Measurements from ENCODE around the gene FKBP7.
"Not testable (repeated sequence)": the region's sequence is repeated elsewhere in the genome, so short reads cannot be mapped to it uniquely, and the experiment has no call there.

The FKBP7 gene

DNA sequence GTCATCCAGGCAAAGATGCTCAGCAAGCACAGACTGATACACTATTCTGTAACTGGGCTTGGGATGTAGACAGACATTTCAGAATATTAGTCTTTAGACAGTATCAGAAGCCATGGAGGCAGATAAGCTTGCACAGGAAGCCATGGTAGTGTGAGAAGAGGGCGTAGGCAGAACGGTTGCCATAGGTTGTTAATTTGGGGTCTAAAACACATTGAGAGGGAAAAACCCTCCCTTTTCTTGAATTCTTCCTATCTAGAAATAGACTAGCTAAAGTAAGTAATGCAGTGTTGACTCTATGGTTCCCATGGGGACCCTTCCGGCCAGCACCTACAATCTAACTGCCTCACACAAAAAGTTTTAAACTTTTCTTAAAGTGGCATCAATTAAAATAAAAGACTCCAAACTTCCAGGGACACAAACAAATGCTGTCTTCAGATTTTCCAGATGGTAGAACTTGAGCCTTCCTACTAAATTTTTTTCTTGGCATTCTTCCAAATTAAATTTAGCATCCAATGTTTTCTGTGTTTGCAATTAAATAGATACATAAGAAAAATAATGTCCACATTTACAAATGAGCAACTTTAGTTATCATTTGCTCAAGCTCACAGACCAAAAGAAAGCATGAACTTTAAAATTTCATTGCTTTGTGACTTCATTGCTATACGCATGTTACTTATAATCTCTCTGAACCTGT is 29.3 kb downstream of the FKBP7 start:
- no peak for DNase-seq

DNA sequence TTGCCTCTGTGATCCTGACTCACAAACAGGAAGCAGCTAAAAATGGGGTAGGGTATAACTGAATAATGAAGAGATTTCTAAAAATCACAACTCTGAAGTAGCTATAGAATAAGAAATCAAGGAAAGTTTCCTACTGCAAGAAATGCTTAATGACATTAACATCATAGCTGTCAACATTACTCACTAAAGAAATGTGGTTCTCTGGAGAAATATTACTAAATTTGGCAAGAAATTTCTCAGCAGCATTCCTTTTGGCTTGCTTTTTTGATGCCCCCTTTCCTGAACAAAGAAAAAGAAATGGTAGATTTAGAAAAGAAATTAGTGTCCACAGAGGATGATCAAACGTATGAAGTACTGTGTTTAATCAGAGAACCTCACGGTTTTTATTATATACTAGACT is 37.0 kb downstream of the FKBP7 start:
- no peak for DNase-seq

DNA sequence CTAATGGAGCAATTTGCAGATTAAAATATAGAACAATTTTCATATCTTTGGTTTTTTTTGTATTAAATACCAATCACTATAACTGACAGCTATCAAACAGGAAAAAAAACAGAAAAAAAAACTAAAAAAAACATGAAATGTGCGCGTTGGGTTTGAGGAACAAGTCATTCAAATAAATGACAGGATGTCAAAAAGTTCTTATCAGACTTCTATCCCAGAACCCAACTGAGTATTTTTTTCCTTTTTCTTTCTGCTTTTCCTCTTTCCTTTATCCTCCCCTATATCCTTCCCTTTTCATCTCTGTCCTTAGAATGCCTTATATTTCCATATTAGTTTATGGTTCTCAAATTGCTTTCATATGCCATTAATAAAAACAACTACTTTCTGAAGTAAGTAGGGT is 41.7 kb downstream of the FKBP7 start:
- DNase-seq, result no peak

DNA sequence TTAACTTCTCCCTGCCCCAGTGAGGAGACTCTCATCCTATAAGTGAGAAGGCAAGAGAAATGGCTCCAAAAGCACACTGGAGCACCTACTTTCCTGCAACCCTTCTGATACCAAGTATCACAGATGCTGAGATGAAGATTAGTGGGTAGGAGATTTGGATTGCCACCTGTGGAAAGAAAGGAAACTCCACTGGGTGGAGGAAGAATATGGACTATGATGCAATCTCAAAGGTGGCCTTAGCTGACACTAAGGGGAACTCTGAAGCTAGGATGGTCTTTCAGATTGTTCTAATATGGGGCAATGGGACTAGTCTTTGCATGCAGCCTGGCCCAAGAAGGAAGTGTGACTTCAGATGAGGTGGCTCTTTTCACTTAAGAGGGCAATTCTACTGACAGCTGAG is 49.1 kb downstream of the FKBP7 start:
- DNase-seq, result no peak

DNA sequence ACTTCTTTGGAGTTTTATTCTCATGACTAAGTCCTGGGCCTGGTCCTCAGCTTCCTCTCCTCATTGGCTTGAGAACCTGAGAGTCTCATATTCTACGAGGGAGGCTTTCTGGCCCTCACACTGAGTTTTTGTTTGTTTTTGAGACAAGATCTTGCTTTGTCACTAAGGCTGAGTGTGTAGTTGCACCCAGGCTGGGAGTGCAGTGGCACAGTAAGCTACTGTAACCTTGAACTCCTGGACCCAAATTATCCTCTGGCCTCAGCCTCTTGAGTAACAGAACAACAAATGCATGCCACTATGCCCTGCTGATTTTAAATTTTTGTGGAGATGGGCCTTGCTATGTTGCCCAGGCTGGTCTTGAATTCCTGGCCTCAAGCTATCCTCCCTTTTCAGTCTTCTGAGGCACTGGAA is 50.0 kb downstream of the FKBP7 start:
- no peak for DNase-seq

DNA sequence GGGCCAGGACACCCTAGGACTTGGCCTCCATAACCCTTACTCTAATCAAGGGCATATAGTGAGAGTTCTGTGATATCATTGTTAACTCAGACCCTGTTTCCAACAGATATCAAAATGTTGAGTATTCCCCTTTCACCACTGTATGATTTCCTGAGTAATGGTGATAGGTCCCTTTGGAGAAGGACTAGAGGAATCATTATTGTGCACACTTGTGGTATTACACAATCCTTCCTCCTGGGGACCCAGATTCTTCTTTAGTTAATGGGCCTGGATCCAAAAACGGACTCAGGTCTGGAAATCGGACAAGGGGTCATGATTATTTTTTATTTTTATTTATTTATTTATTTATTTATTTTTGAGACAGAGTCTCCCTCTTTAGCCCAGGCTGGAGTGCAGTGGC is 50.9 kb downstream of the FKBP7 start:
- no peak for DNase-seq

DNA sequence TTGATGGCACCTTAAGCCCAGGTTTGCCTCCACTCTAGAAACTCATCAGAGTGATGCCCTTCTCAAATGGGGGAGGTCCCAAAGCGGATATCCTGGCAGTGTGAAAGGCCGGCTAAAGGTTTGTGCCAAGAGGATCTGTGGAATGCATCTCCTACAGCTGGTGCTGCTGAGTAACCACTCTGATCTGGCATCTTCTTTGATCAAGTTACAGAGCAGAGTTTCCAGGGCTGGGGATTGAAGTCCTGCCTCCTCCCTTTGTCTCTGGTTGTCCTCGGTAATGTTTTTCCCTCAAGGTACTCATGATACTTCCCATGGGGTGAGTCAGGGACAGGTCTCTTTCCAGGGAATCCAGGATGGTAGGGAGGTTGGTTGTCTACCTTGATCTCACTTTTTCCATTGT is 52.0 kb downstream of the FKBP7 start:
- no peak for DNase-seq

DNA sequence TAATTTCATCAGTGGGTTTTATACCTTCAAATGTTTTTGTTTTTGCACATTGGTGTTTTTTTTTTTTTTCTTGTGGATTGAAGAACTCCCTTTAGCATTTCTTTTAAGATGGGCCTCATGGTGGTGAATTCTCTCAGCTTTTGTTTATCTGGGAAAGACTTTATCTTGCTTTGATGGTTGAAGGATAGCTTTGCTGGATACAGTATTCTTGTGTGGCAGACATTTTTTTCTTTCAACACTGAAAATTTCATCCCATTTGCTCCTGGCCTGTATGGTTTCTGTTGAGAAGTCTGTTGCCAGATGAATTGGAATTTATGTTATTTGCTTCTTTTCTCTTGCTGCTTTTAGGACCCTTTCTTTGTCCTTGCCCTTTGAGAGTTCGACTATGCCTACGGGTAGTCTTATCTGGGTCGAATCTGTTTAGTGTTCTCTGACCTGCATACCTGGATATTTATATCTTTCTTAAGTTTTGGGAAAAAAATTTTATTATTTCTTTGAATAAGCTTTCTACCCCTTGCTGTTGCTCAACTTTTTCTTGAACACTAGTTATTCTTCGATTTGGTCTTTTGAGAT is 53.1 kb downstream of the FKBP7 start:
- DNase-seq, result no peak

DNA sequence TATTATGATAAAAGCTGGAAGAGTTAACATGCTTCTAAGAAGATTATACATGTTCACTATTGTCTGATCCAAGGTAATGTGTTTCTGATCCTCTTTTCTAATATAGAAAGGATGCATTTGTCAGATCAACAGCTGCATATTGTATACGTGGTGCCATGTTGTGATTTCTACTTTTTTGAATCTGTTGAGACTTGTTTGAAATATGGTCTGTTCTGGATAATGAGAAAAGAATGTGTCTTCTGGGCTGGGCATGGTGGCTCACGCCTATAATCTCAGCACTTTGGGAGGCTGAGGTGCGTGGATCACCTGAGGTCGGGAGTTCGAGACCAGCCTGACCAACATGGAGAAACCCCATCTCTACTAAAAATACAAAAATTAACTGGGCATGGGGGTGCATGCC is 54.7 kb downstream of the FKBP7 start:
- not testable (repeated sequence) for DNase-seq

DNA sequence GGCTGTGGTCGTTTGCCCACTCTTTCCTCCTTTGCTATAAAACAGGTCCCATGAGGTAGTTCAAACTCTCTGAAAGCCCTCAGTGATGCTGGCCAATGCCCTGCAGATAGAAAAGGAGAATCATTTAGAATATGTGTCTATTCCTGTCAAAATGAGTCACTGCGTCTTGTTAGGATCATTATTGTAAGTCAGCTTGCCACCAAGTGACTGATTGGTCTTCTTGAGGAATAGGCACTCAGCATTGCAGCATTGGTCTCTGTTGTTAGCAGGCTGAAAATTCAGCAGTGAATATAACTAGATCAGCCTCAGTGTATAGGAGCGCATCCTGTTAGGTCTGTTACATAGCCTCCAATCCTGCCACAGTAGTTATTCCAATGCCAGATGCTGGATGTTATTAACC is 56.3 kb downstream of the FKBP7 start:
- no peak for DNase-seq

DNA sequence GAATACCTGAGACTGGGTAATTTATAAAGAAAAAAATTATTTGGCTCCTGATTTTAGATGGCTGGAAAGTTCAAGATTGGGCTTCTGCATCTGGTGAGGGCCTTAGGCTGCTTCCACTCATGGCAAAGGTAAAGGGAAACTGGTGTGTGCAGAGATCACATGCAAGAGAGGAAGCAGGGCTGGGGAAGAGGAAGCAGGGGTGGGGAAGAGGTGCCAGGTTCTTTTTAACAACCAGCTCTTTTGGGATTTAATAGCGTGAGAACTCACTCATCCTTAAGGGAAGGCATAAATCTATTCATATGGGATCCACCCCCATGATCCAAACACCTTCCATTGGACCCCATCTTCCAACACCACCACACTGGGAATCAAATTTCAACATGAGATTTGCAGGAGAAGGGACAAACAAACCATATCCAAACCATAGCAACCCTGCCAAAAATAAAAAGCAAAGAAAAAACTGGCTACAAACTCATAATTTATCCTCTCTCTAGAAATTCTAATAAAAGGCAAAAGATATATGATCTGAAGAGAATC is 57.9 kb downstream of the FKBP7 start:
- no peak for DNase-seq

DNA sequence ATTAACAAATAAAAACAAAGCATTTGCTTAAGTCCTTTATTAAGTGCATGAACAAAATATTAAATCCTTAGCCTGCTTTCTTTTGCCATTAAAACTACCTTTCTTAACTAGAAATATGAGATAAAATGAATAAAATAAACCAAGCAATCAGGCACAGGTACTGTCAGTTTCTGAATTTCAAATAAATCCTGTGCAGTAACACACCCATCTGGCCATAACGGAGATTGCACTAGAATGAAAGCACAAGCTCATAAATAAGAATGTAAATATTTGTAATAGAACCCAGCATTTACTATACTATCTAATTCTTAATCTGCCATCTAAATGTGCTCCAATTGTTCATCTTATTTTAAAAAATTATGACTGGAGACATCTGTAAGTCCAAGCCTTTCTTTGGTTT is 59.3 kb downstream of the FKBP7 start:
- DNase-seq, result no peak

DNA sequence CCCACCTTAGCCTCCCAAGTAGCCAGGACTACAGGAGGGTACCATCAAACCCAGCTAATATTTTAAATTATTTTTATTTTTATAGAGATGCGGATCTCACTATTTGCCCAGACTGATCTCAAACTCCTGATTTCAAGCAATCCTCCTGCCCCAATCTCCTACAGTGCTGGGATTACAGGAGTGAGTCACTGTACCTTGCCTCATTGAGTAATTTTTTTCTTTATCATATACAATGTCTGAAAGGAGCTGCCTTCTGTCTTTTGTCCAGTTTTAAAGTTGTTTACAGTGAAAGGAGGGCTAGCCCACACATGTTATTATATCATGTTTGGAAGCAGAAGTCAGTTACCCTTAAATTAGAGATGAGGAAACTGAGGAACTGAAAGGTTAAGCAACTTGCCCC is 60.0 kb downstream of the FKBP7 start:
- no peak for DNase-seq

DNA sequence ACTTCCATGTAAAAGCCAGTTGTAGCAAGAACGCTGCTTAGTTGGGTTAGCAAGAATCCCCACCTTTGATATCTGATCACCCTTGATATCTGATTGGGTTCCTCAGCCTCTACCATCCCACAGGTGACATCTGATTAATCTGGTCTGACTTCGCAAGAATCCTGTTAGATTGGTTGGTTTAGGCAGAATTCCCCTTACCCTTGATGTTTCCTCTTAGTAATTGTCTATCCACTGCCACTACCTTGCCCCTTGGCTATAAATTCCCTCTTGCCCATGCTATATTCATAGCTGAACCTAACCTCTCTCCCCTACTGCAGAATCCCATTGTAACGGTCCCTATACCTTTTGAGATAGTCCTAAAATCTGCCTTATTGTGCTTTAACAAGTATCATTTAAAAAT is 60.5 kb downstream of the FKBP7 start:
- no peak for DNase-seq

DNA sequence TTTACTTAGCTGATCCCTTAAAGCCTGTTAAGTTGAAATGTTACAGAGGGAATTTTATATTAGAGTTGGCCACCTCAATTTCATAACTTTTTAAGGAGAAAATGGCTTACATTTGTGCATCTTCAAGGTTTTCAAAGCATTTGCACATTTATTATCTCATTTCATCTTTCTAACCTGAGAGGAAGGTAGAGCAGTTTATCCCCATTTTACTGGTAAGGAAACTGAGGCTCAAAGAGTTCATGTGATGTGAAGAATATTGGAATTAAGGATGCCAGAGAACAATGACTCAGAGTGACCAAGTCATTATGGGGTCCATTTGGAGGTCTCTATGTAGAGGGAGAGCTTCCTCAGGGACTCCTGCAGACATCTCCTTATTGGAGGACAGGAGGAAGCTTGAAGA is 62.4 kb downstream of the FKBP7 start:
- no peak for DNase-seq

DNA sequence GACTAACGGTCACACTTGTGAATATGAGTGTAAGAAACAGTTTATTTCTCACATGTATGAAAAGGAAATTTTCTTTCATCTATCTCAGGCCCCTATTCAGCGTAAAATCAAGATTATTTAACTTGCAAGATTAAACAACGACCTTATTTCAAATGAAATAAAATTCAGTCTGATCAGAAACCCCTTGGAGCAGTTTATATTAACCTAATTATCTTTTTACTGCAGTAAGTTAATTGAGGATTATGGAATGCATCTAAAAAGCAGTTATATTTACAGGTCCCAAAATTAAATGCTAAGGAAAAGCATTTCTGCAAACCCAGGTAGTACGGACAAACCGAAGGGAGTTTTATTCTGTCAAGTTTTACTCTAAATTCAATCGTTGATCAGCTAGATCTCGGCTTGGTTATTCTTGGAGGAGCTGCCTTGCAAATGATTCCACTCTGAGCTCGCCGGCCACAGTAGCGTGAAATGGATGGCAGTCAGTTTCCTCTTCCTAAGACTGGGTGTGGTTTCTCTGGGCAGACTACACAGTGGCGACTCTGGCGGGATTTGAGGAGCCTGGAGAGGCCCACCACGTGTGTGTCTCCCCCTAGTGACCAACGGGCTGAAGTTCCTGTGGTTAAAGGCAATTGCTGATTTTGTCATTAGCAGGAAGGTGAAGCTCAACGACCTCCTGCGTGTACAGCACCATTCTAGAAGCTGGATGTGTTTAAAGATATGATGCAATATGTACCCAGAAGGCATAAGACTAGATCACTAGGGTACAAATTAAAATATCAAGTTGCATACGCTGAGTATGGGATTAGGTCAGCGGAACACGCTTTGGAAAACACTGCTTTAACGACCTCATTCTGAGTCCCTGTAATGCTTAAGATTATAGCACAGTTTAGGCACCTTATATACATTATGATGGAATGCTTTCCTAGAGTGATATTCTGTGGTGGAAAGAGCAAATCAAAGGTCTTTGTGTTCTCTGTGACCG is 63.8 kb downstream of the FKBP7 start:
- DNase-seq, result peak; percentile 82

All from NCI-H2081 treated with DMSO at 0.1 percent for 48 hours (cell line).